Measurements from ENCODE around the gene ANO1. TPM values are rescaled to one million over a fixed set of nuclear protein-coding genes. Genes with fewer than 3 reads are reported as not detected.

ANO1 gene
- total RNA-seq, 1 donor: 0.36 TPM

GRCh38 chr11:70085815-70086769 is 8.0 kb downstream of the ANO1 start:
- TF ChIP-seq CTCF (IDR thresholded peaks at IDR 0.05; ENCODE audit: insufficient read depth, low read length): no peak
- no peak for DNase-seq (ENCODE audit: low read depth)
- H3K4me3 ChIP-seq (ENCODE audit: low read depth, low read length): no peak overlapping the region

- TF ChIP-seq CTCF (IDR thresholded peaks at IDR 0.05; ENCODE audit: insufficient read depth, low read length): no peak
- no peak overlapping the region for H3K4me3 ChIP-seq (ENCODE audit: low read depth, low read length)
- no peak for DNase-seq (ENCODE audit: low read depth)
Observed at GRCh38 chr11:70087446-70088167, 9.5 kb downstream of the ANO1 start.

- TF ChIP-seq CTCF (IDR thresholded peaks at IDR 0.05; ENCODE audit: insufficient read depth, low read length): no peak
- no peak overlapping the region for H3K4me3 ChIP-seq (ENCODE audit: low read depth, low read length)
- no peak for DNase-seq (ENCODE audit: low read depth)
Observed at GRCh38 chr11:70088735-70089250, 10.7 kb downstream of the ANO1 start.

GRCh38 chr11:70089631-70090030 is 11.5 kb downstream of the ANO1 start:
- H3K4me3 ChIP-seq (ENCODE audit: low read depth, low read length): no peak overlapping the region
- TF ChIP-seq CTCF (IDR thresholded peaks at IDR 0.05; ENCODE audit: insufficient read depth, low read length): no peak
- DNase-seq (ENCODE audit: low read depth): no peak

GRCh38 chr11:70090961-70091381 is 12.9 kb downstream of the ANO1 start:
- TF ChIP-seq CTCF (IDR thresholded peaks at IDR 0.05; ENCODE audit: insufficient read depth, low read length): no peak
- peak; percentile 22 for DNase-seq (ENCODE audit: low read depth)
- no peak overlapping the region for H3K4me3 ChIP-seq (ENCODE audit: low read depth, low read length)

- no peak for TF ChIP-seq CTCF (IDR thresholded peaks at IDR 0.05; ENCODE audit: insufficient read depth, low read length)
- DNase-seq (ENCODE audit: low read depth): no peak
Observed at GRCh38 chr11:70091638-70092037, 13.5 kb downstream of the ANO1 start.

More at GRCh38 chr11:70091638-70092037, 13.5 kb downstream of the ANO1 start:
- H3K4me3 ChIP-seq (ENCODE audit: low read depth, low read length): no peak overlapping the region

Data from fibroblast of the aortic adventitia (primary cell).